LNCAP (cell line): Measurements from ENCODE around the gene PPM1H.

Source experiments
- CTCF ChIP-seq: fragments of 450-650 bp; IDR thresholded peaks from 2 replicates; pipeline ENCODE4 v1.5.1; 2017; ENCODE audit warnings: mild to moderate bottlenecking

Gene PPM1H

GRCh38 chr12:62917926-62918325 is 17.0 kb downstream of the PPM1H start:
- no peak for TF ChIP-seq CTCF

- TF ChIP-seq CTCF: no peak
These were observed 18.1 kb downstream of the PPM1H start for GRCh38 chr12:62916632-62917425.

GRCh38 chr12:62915204-62915529 is 19.8 kb downstream of the PPM1H start:
- TF ChIP-seq CTCF: no peak

GRCh38 chr12:62914443-62915203 is 20.3 kb downstream of the PPM1H start:
- TF ChIP-seq CTCF: no peak

GRCh38 chr12:62913380-62913779 is 21.6 kb downstream of the PPM1H start:
- no peak for TF ChIP-seq CTCF

- no peak for TF ChIP-seq CTCF
These were observed 22.3 kb downstream of the PPM1H start for GRCh38 chr12:62912644-62913043.

- TF ChIP-seq CTCF: no peak
These were observed 23.7 kb downstream of the PPM1H start for GRCh38 chr12:62911286-62911685.
